Raji (cell line): Measurements from ENCODE around the gene TEN1.

ENCODE experiments used
- POLR2A ChIP-seq: IDR thresholded peaks from 2 replicates; pipeline ENCODE4 v1.6.1; 2011; ENCODE audit warnings: low read depth, low read length, control low read depth; ENCODE audit not compliant: insufficient read depth

Gene TEN1

GRCh38 chr17:76027159-76027839 lies 48.3 kb downstream of the TEN1 start, which contains the start of gene EVPL:
TSS of gene EVPL (minus strand) at chr17:76027306. CDS start at chr17:76027198, 108 bp downstream.
- TF ChIP-seq POLR2A: no peak

- TF ChIP-seq POLR2A: no peak
Observed at GRCh38 chr17:76032073-76032779, 53.2 kb downstream of the TEN1 start.

- TF ChIP-seq POLR2A: no peak
Observed at GRCh38 chr17:76032780-76033108, 53.7 kb downstream of the TEN1 start.

- no peak for TF ChIP-seq POLR2A
Observed at GRCh38 chr17:76033139-76033538, 54.1 kb downstream of the TEN1 start.

- TF ChIP-seq POLR2A: no peak
Observed at GRCh38 chr17:76034428-76035350, 55.6 kb downstream of the TEN1 start.

GRCh38 chr17:76036497-76037261 lies 57.6 kb downstream of the TEN1 start:
- no peak for TF ChIP-seq POLR2A

- no peak for TF ChIP-seq POLR2A
Observed at GRCh38 chr17:76038050-76038449, 59.0 kb downstream of the TEN1 start.

GRCh38 chr17:76039121-76039520 lies 60.1 kb downstream of the TEN1 start:
- TF ChIP-seq POLR2A: no peak

GRCh38 chr17:76040376-76040775 lies 61.3 kb downstream of the TEN1 start:
- TF ChIP-seq POLR2A: no peak

GRCh38 chr17:76046064-76046463 lies 67.0 kb downstream of the TEN1 start:
- no peak for TF ChIP-seq POLR2A

GRCh38 chr17:76048025-76048605 lies 69.1 kb downstream of the TEN1 start:
- no peak for TF ChIP-seq POLR2A

GRCh38 chr17:76048711-76049110 lies 69.7 kb downstream of the TEN1 start:
- no peak for TF ChIP-seq POLR2A

- no peak for TF ChIP-seq POLR2A
Observed at GRCh38 chr17:76049239-76049638, 70.2 kb downstream of the TEN1 start.

GRCh38 chr17:76049836-76050537 lies 70.9 kb downstream of the TEN1 start:
- TF ChIP-seq POLR2A: no peak
